Keratinocyte (primary cell): ENCODE data around the gene TDRD3. TPM values are rescaled to one million over a fixed set of nuclear protein-coding genes. Genes with fewer than 3 reads are reported as not detected.

Experiments
- DNase-seq: peaks from one replicate; pipeline ENCODE4 v3.0.0-alpha.2; 2011; ENCODE audit warnings: low read depth, missing footprints, low spot score
- FAIRE-seq: peaks from 2 replicates; lab custom pipeline; 2011; peaks lifted over from hg19 to GRCh38; lab: Jason Lieb, UNC
- H2AFZ ChIP-seq: 2 replicates; pipeline ENCODE4 v1.6.0; 2012; ENCODE audit warnings: low read length, control low read depth, inconsistent platforms; ENCODE audit not compliant: control insufficient read depth
- H3K27ac ChIP-seq: 2 replicates; pipeline ENCODE4 v1.5.1; 2011; ENCODE audit warnings: low read length; ENCODE audit not compliant: control insufficient read depth, insufficient read depth
- H3K27me3 ChIP-seq: 3 replicates; pipeline ENCODE4 v1.6.0; 2011; ENCODE audit warnings: low read length; ENCODE audit not compliant: control insufficient read depth, insufficient read depth; ENCODE audit errors: extremely low read depth
- H3K36me3 ChIP-seq, 2 experiments: 2 replicates in 1 of 2; 3 replicates in 1 of 2; pipeline ENCODE4 v1.5.1; 2011; ENCODE audit warnings: low read length in 2 of 2, mild to moderate bottlenecking in 1 of 2; ENCODE audit not compliant: control insufficient read depth in 2 of 2, insufficient read depth in 2 of 2; ENCODE audit errors: extremely low read depth in 1 of 2
- H3K4me1 ChIP-seq: 3 replicates; pipeline ENCODE4 v1.5.1; 2011; ENCODE audit warnings: low read length; ENCODE audit not compliant: control insufficient read depth, insufficient read depth; ENCODE audit errors: extremely low read depth
- H3K4me2 ChIP-seq: 3 replicates; pipeline ENCODE4 v1.6.0; 2011; ENCODE audit warnings: low read depth, low read length; ENCODE audit not compliant: control insufficient read depth, insufficient read depth; ENCODE audit errors: extremely low read depth
- H3K4me3 ChIP-seq, 3 experiments: fragments of 200-600 bp in 1 of 3; sonication (generic) in 1 of 3; 2 replicates in 2 of 3; 3 replicates in 1 of 3; pipeline ENCODE4 v1.5.1; 2011 to 2016; ENCODE audit warnings: low read length in 3 of 3, mild to moderate bottlenecking in 3 of 3, control low read depth in 2 of 3, inconsistent platforms in 1 of 3, low read depth in 1 of 3, mixed read lengths in 1 of 3, mixed run types in 1 of 3, moderate library complexity in 1 of 3; ENCODE audit not compliant: control insufficient read depth in 2 of 3, insufficient read depth in 2 of 3; ENCODE audit errors: extremely low read depth in 1 of 3
- H3K79me2 ChIP-seq: 2 replicates; pipeline ENCODE4 v1.6.0; 2012; ENCODE audit warnings: low read length; ENCODE audit not compliant: control insufficient read depth, insufficient read depth
- H3K9ac ChIP-seq: 3 replicates; pipeline ENCODE4 v1.6.0; 2011; ENCODE audit warnings: low read length; ENCODE audit not compliant: control insufficient read depth, insufficient read depth; ENCODE audit errors: extremely low read depth
- H3K9me1 ChIP-seq: 3 replicates; pipeline ENCODE4 v1.6.0; 2011; ENCODE audit warnings: low read length; ENCODE audit not compliant: control insufficient read depth, insufficient read depth; ENCODE audit errors: extremely low read depth
- H3K9me3 ChIP-seq: 2 replicates; pipeline ENCODE4 v1.5.1; 2012; ENCODE audit warnings: low read depth, low read length; ENCODE audit not compliant: control insufficient read depth
- H4K20me1 ChIP-seq: 3 replicates; pipeline ENCODE4 v1.6.0; 2011; ENCODE audit warnings: low read length; ENCODE audit not compliant: control insufficient read depth, insufficient read depth; ENCODE audit errors: extremely low read depth
- EZH2 ChIP-seq: IDR thresholded peaks from one replicate; pipeline ENCODE4 v1.6.1; 2012; ENCODE audit warnings: inconsistent platforms, mild to moderate bottlenecking, low read length, moderate library complexity
- dilution Hi-C: fragments of 300-500 bp; cut with MboI; formaldehyde crosslinking; loops from one replicate; pipeline ENCODE4 v1.7.0; 2020; ENCODE audit warnings: low sequenced_read_pairs; ENCODE audit not compliant: extremely low pct_ligation_motif_present
- polyA plus RNA-seq, 5 experiments: library from polyadenylated mRNA; depleted of rRNA in 3 of 5; stranded (reverse) in 3 of 5; stranded (forward) in 1 of 5; unstranded in 1 of 5; fragments of >200 nt; gene quantifications; 1 replicate in 1 of 5; 2 replicates in 3 of 5; 3 replicates in 1 of 5; pipeline versions ENCODE4 v1.2.1 to v1.2.3, GENCODE V29; 2011 to 2012; ENCODE audit warnings: missing spikeins in 2 of 5, low read depth in 1 of 5, low replicate concordance in 1 of 5
- TF ChIP-seq, protein P1 (sequence below), 3 experiments: IDR thresholded peaks in 1 of 3; conservative IDR thresholded peaks in 1 of 3; optimal IDR thresholded peaks in 1 of 3; 2 replicates in 2 of 3; 3 replicates in 1 of 3; pipeline versions ENCODE3 to v1.5.1; 2011; ENCODE audit warnings: low read length in 3 of 3, mild to moderate bottlenecking in 3 of 3, moderate library complexity in 2 of 3, control low read depth in 1 of 3, inconsistent platforms in 1 of 3; ENCODE audit not compliant: insufficient read depth in 2 of 3; ENCODE audit errors: extremely low read depth in 1 of 3

Gene TDRD3
- polyA plus RNA-seq, 1 donor (not counting 4 experiments of a cell fraction or from before 2014, with no cell fraction given) = 10.7 TPM

- Histone ChIP-seq H2AFZ (peak overlapping the region; percentile 91), H4K20me1 (no peaks in the 10 kb centered on the region), H3K9me3 (no peaks in the 10 kb centered on the region), H3K4me1 (peaks cover 11% of the 10 kb centered on the region), H3K4me2 (peak overlapping the region; percentile 97), H3K27me3 (no peaks in the 10 kb centered on the region), H3K9me1 (no peaks in the 10 kb centered on the region), H3K36me3 (no peaks in the 10 kb centered on the region), H3K9ac (peak overlapping the region; percentile 81), H3K79me2 (peaks cover 29% of the 10 kb centered on the region), H3K4me3 (peak overlapping the region; percentile 54 to 94 (median 81)), H3K27ac (peak overlapping the region; percentile 82)
- TF ChIP-seq EZH2 = no peak
- TF ChIP-seq, protein P1, sequence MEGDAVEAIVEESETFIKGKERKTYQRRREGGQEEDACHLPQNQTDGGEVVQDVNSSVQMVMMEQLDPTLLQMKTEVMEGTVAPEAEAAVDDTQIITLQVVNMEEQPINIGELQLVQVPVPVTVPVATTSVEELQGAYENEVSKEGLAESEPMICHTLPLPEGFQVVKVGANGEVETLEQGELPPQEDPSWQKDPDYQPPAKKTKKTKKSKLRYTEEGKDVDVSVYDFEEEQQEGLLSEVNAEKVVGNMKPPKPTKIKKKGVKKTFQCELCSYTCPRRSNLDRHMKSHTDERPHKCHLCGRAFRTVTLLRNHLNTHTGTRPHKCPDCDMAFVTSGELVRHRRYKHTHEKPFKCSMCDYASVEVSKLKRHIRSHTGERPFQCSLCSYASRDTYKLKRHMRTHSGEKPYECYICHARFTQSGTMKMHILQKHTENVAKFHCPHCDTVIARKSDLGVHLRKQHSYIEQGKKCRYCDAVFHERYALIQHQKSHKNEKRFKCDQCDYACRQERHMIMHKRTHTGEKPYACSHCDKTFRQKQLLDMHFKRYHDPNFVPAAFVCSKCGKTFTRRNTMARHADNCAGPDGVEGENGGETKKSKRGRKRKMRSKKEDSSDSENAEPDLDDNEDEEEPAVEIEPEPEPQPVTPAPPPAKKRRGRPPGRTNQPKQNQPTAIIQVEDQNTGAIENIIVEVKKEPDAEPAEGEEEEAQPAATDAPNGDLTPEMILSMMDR (optimal IDR thresholded peaks at IDR 0.05 in 1 of 3, IDR thresholded peaks at IDR 0.05 in 1 of 3, conservative IDR thresholded peaks at IDR 0.05 in 1 of 3; ENCODE audit: extremely low read depth in 1 of 3, insufficient read depth in 2 of 3, low read length in 3 of 3) = no peak
- peak; percentile 40 for DNase-seq
- dilution Hi-C loops = no loop called here
- FAIRE-seq = peak; percentile 65
These were observed 843 bp upstream of the TDRD3 start for GRCh38 chr13:60395971-60396782.

- H3K9me3 ChIP-seq = no peaks in the 10 kb centered on the region
- FAIRE-seq = no peak
- dilution Hi-C loops = no loop called here
These were observed 821 bp downstream of the TDRD3 start for GRCh38 chr13:60397704-60398378.

More at GRCh38 chr13:60397704-60398378, 821 bp downstream of the TDRD3 start:
- H3K4me2 ChIP-seq = peak overlapping the region; percentile 91
- peak overlapping the region; percentile 81 for H3K9ac ChIP-seq
- H3K4me1 ChIP-seq = peaks cover 20% of the 10 kb centered on the region
- peak overlapping the region; percentile 60 for H2AFZ ChIP-seq
- no peaks in the 10 kb centered on the region for H3K27me3 ChIP-seq
- peak overlapping the region; percentile 65 for H3K27ac ChIP-seq
- H3K4me3 ChIP-seq = peak overlapping the region; percentile 54 to 77 (median 68)
- TF ChIP-seq, protein P1 (optimal IDR thresholded peaks at IDR 0.05 in 1 of 3, IDR thresholded peaks at IDR 0.05 in 1 of 3, conservative IDR thresholded peaks at IDR 0.05 in 1 of 3; ENCODE audit: extremely low read depth in 1 of 3, insufficient read depth in 2 of 3, low read length in 3 of 3) = no peak
- TF ChIP-seq EZH2 = no peak
- no peaks in the 10 kb centered on the region for H3K9me1 ChIP-seq
- no peaks in the 10 kb centered on the region for H3K36me3 ChIP-seq
- peaks cover 36% of the 10 kb centered on the region for H3K79me2 ChIP-seq
- no peaks in the 10 kb centered on the region for H4K20me1 ChIP-seq
- DNase-seq = no peak
